ENCODE results near the gene CDK15.

Gene CDK15

GRCh38 chr2:201768918-201769317 is 37.4 kb upstream of the CDK15 start:
- no peak overlapping the region for H3K4me3 ChIP-seq (ENCODE audit: low read depth, low read length)
- TF ChIP-seq CTCF (IDR thresholded peaks at IDR 0.05; ENCODE audit: control insufficient read depth, extremely low read depth, insufficient read depth) = no peak
- DNase-seq (ENCODE audit: low read depth) = no peak

GRCh38 chr2:201769666-201770373 is 36.5 kb upstream of the CDK15 start:
- no peak for DNase-seq (ENCODE audit: low read depth)
- H3K4me3 ChIP-seq (ENCODE audit: low read depth, low read length) = no peak overlapping the region
- TF ChIP-seq CTCF (IDR thresholded peaks at IDR 0.05; ENCODE audit: control insufficient read depth, extremely low read depth, insufficient read depth) = no peak

GRCh38 chr2:201773990-201774389 is 32.3 kb upstream of the CDK15 start:
- no peak for TF ChIP-seq CTCF (IDR thresholded peaks at IDR 0.05; ENCODE audit: control insufficient read depth, extremely low read depth, insufficient read depth)
- no peak for DNase-seq (ENCODE audit: low read depth)
- no peak overlapping the region for H3K4me3 ChIP-seq (ENCODE audit: low read depth, low read length)

GRCh38 chr2:201774546-201774945 is 31.8 kb upstream of the CDK15 start:
- H3K4me3 ChIP-seq (ENCODE audit: low read depth, low read length) = no peak overlapping the region
- DNase-seq (ENCODE audit: low read depth) = no peak
- TF ChIP-seq CTCF (IDR thresholded peaks at IDR 0.05; ENCODE audit: control insufficient read depth, extremely low read depth, insufficient read depth) = no peak

GRCh38 chr2:201775326-201775725 is 31.0 kb upstream of the CDK15 start:
- TF ChIP-seq CTCF (IDR thresholded peaks at IDR 0.05; ENCODE audit: control insufficient read depth, extremely low read depth, insufficient read depth) = no peak
- no peak for DNase-seq (ENCODE audit: low read depth)
- H3K4me3 ChIP-seq (ENCODE audit: low read depth, low read length) = no peak overlapping the region

- H3K4me3 ChIP-seq (ENCODE audit: low read depth, low read length) = no peak overlapping the region
- no peak for DNase-seq (ENCODE audit: low read depth)
- TF ChIP-seq CTCF (IDR thresholded peaks at IDR 0.05; ENCODE audit: control insufficient read depth, extremely low read depth, insufficient read depth) = no peak
Measured at GRCh38 chr2:201777043-201777442, 29.3 kb upstream of the CDK15 start.

GRCh38 chr2:201777869-201778268 is 28.5 kb upstream of the CDK15 start:
- H3K4me3 ChIP-seq (ENCODE audit: low read depth, low read length) = no peak overlapping the region
- no peak for DNase-seq (ENCODE audit: low read depth)
- no peak for TF ChIP-seq CTCF (IDR thresholded peaks at IDR 0.05; ENCODE audit: control insufficient read depth, extremely low read depth, insufficient read depth)

Data from LNCaP clone FGC (cell line).